Measurements from ENCODE around the gene DIPK2B. TPM values are rescaled to one million over a fixed set of nuclear protein-coding genes. Genes with fewer than 3 reads are reported as not detected.

DIPK2B gene
- total RNA-seq, 1 experiment from 2014 or later = not detected

GRCh38 chrX:45232139-45232538, 31.5 kb upstream of the DIPK2B start:
- no peak for TF ChIP-seq CTCF (IDR thresholded peaks at IDR 0.05; ENCODE audit: unreplicated experiment)
- no peak overlapping the region for H3K27ac Mint-ChIP-seq (ENCODE audit: low read depth, unreplicated experiment)
- POLR2A ChIA-PET = interaction anchor here (0.7 kb wide), 1 partner anchor 87 kb away, joined by 3 read pairs; no protein-coding TSS in a partner anchor
- intact Hi-C loops (cut with micrococcal nuclease) = no loop called here
- H3K4me3 Mint-ChIP-seq (ENCODE audit: unreplicated experiment) = no peak overlapping the region
- H3K4me1 Mint-ChIP-seq (ENCODE audit: insufficient read depth, unreplicated experiment) = no peaks in the 10 kb centered on the region
- DNase-seq (ENCODE audit: unreplicated experiment) = no peak
- CTCF ChIA-PET = interaction anchor here (0.6 kb wide), 1 partner anchor 1408 kb away, joined by 4 read pairs; no protein-coding TSS in a partner anchor
- H3K27me3 Mint-ChIP-seq (ENCODE audit: insufficient read depth, unreplicated experiment) = peaks cover 61% of the 10 kb centered on the region
- H3K9me3 Mint-ChIP-seq (ENCODE audit: unreplicated experiment) = no peaks in the 10 kb centered on the region
- no peaks in the 10 kb centered on the region for H3K36me3 Mint-ChIP-seq (ENCODE audit: insufficient read depth, unreplicated experiment)
- BruUV-seq (replicated peaks) = no TSS peak

GRCh38 chrX:45230410-45230809, 29.7 kb upstream of the DIPK2B start:
- H3K4me1 Mint-ChIP-seq (ENCODE audit: insufficient read depth, unreplicated experiment) = no peaks in the 10 kb centered on the region
- CTCF ChIA-PET = no interaction called here
- H3K9me3 Mint-ChIP-seq (ENCODE audit: unreplicated experiment) = no peaks in the 10 kb centered on the region
- peaks cover 69% of the 10 kb centered on the region for H3K27me3 Mint-ChIP-seq (ENCODE audit: insufficient read depth, unreplicated experiment)
- DNase-seq (ENCODE audit: unreplicated experiment) = no peak
- intact Hi-C loops (cut with micrococcal nuclease) = no loop called here
- H3K4me3 Mint-ChIP-seq (ENCODE audit: unreplicated experiment) = no peak overlapping the region
- H3K36me3 Mint-ChIP-seq (ENCODE audit: insufficient read depth, unreplicated experiment) = no peaks in the 10 kb centered on the region
- TF ChIP-seq CTCF (IDR thresholded peaks at IDR 0.05; ENCODE audit: unreplicated experiment) = no peak
- BruUV-seq (replicated peaks) = no TSS peak
- no peak overlapping the region for H3K27ac Mint-ChIP-seq (ENCODE audit: low read depth, unreplicated experiment)
- POLR2A ChIA-PET = no interaction called here

GRCh38 chrX:45229348-45229747, 28.7 kb upstream of the DIPK2B start:
- no peaks in the 10 kb centered on the region for H3K36me3 Mint-ChIP-seq (ENCODE audit: insufficient read depth, unreplicated experiment)
- no peak for TF ChIP-seq CTCF (IDR thresholded peaks at IDR 0.05; ENCODE audit: unreplicated experiment)
- H3K4me1 Mint-ChIP-seq (ENCODE audit: insufficient read depth, unreplicated experiment) = no peaks in the 10 kb centered on the region
- no TSS peak for BruUV-seq (replicated peaks)
- CTCF ChIA-PET = interaction anchor here (0.7 kb wide), 1 partner anchor 14 kb away, joined by 3 read pairs; no protein-coding TSS in a partner anchor
- H3K27ac Mint-ChIP-seq (ENCODE audit: low read depth, unreplicated experiment) = no peak overlapping the region
- intact Hi-C loops (cut with micrococcal nuclease) = no loop called here
- no peaks in the 10 kb centered on the region for H3K9me3 Mint-ChIP-seq (ENCODE audit: unreplicated experiment)
- POLR2A ChIA-PET = no interaction called here
- DNase-seq (ENCODE audit: unreplicated experiment) = no peak
- no peak overlapping the region for H3K4me3 Mint-ChIP-seq (ENCODE audit: unreplicated experiment)
- peaks cover 78% of the 10 kb centered on the region for H3K27me3 Mint-ChIP-seq (ENCODE audit: insufficient read depth, unreplicated experiment)

GRCh38 chrX:45228126-45228525, 27.4 kb upstream of the DIPK2B start:
- no peaks in the 10 kb centered on the region for H3K9me3 Mint-ChIP-seq (ENCODE audit: unreplicated experiment)
- no peaks in the 10 kb centered on the region for H3K36me3 Mint-ChIP-seq (ENCODE audit: insufficient read depth, unreplicated experiment)
- H3K4me1 Mint-ChIP-seq (ENCODE audit: insufficient read depth, unreplicated experiment) = no peaks in the 10 kb centered on the region
- H3K27me3 Mint-ChIP-seq (ENCODE audit: insufficient read depth, unreplicated experiment) = peaks cover 73% of the 10 kb centered on the region
- H3K4me3 Mint-ChIP-seq (ENCODE audit: unreplicated experiment) = no peak overlapping the region
- POLR2A ChIA-PET = interaction anchor here (0.5 kb wide), 1 partner anchor 49 kb away, joined by 3 read pairs; no protein-coding TSS in a partner anchor
- no peak for TF ChIP-seq CTCF (IDR thresholded peaks at IDR 0.05; ENCODE audit: unreplicated experiment)
- DNase-seq (ENCODE audit: unreplicated experiment) = no peak
- intact Hi-C loops (cut with micrococcal nuclease) = no loop called here
- H3K27ac Mint-ChIP-seq (ENCODE audit: low read depth, unreplicated experiment) = no peak overlapping the region
- CTCF ChIA-PET = no interaction called here
- BruUV-seq (replicated peaks) = no TSS peak

Measured in MCF 10A (cell line).